Left renal pelvis (tissue), 4 donors: ENCODE data around the gene NME4. TPM values are rescaled to one million over a fixed set of nuclear protein-coding genes. Genes with fewer than 3 reads are reported as not detected.

Experiments used
- DNase-seq, 4 donors: peaks; one replicate each; pipeline ENCODE4 v3.0.0-alpha.2; 2013; ENCODE audit warnings: low read depth in 4 of 4, low spot score in 3 of 4
- polyA plus RNA-seq, 4 donors: library from polyadenylated mRNA; unstranded; fragments of 120-200 nt; gene quantifications; one replicate each; pipeline ENCODE4 v1.2.1, GENCODE V29; 2013; ENCODE audit not compliant: insufficient read length in 4 of 4

Gene NME4
- polyA plus RNA-seq, 4 donors, result 97.7 to 141 (median 104) TPM

GRCh38 chr16:363110-363765 lies 33.8 kb upstream of the NME4 start:
- DNase-seq, result no peak

GRCh38 chr16:363766-364490 lies 33.1 kb upstream of the NME4 start:
- no peak for DNase-seq

GRCh38 chr16:364595-365491 lies 32.2 kb upstream of the NME4 start:
- DNase-seq, result no peak

- DNase-seq, result no peak
Observed at GRCh38 chr16:366476-366875, 30.5 kb upstream of the NME4 start.

- no peak for DNase-seq
Observed at GRCh38 chr16:367333-367903, 29.6 kb upstream of the NME4 start.

- no peak for DNase-seq
Observed at GRCh38 chr16:368388-369158, 28.4 kb upstream of the NME4 start.

GRCh38 chr16:369275-369865 lies 27.6 kb upstream of the NME4 start:
- no peak for DNase-seq

- DNase-seq, result no peak
Observed at GRCh38 chr16:369866-370436, 27.0 kb upstream of the NME4 start.

GRCh38 chr16:370443-370842 lies 26.6 kb upstream of the NME4 start, which contains the start of gene MRPL28:
MRPL28 (minus strand) TSS chr16:370538; CDS start chr16:370218, 320 bp downstream.
- peak; percentile 80 to 87 (median 83) for DNase-seq

- DNase-seq, result no peak
Observed at GRCh38 chr16:370979-371514, 26.0 kb upstream of the NME4 start.

GRCh38 chr16:371515-372301 lies 25.3 kb upstream of the NME4 start:
- DNase-seq, result no peak

- DNase-seq, result no peak
Observed at GRCh38 chr16:372302-372983, 24.6 kb upstream of the NME4 start.

GRCh38 chr16:373020-373598 lies 23.9 kb upstream of the NME4 start:
- DNase-seq, result no peak

- no peak for DNase-seq
Observed at GRCh38 chr16:373848-374615, 23.0 kb upstream of the NME4 start.

GRCh38 chr16:374616-374926 lies 22.4 kb upstream of the NME4 start:
- no peak for DNase-seq

- DNase-seq, result no peak
Observed at GRCh38 chr16:375212-375611, 21.8 kb upstream of the NME4 start.
